HepG2 (cell line): Measurements from ENCODE around the gene SLC35B1. TPM values are rescaled to one million over a fixed set of nuclear protein-coding genes. Genes with fewer than 3 reads are reported as not detected.

Experiments
- ARNT ChIP-seq: fragments of 450-650 bp; IDR thresholded peaks from 2 replicates; pipeline ENCODE4 v1.6.1; 2017
- ATF7-NPFF ChIP-seq: sonication (generic); formaldehyde crosslinking; IDR thresholded peaks from 2 replicates; pipeline ENCODE4 v1.8.1; 2023; ENCODE audit warnings: mild to moderate bottlenecking, low read depth, missing genetic modification reagents, moderate library complexity
- EHMT2 ChIP-seq: fragments of 200-600 bp; sonication (generic); IDR thresholded peaks from 2 replicates; pipeline ENCODE4 v1.7.0; 2017; ENCODE audit warnings: antibody characterized with exemption, low read depth, low read length, borderline replicate concordance
- FOXA1 ChIP-seq, 2 experiments: fragments of 450-650 bp in 1 of 2; sonication (generic) in 1 of 2; formaldehyde crosslinking in 1 of 2; IDR thresholded peaks; 2 replicates each; pipeline versions ENCODE4 v1.4.0 to v1.6.1; 2016 to 2020; ENCODE audit warnings: missing genetic modification reagents in 1 of 2
- FUBP1 ChIP-seq: sonication (generic); formaldehyde crosslinking; IDR thresholded peaks from 2 replicates; pipeline ENCODE4 v1.5.1; 2020; ENCODE audit warnings: missing genetic modification reagents, mild to moderate bottlenecking, borderline replicate concordance
- GFI1 ChIP-seq: sonication (generic); formaldehyde crosslinking; IDR thresholded peaks from 2 replicates; pipeline ENCODE4 v1.5.0; 2020; ENCODE audit warnings: missing genetic modification reagents, mild to moderate bottlenecking, borderline replicate concordance
- GTF2F1 ChIP-seq: fragments of 150-350 bp; IDR thresholded peaks from 2 replicates; pipeline ENCODE4 v1.6.1; 2014; ENCODE audit warnings: low read length
- HNF1A ChIP-seq, 2 experiments: sonication (generic) in 1 of 2; formaldehyde crosslinking in 1 of 2; IDR thresholded peaks; 2 replicates each; pipeline versions ENCODE4 v1.4.0 to v1.6.1; 2016 to 2020; ENCODE audit warnings: borderline replicate concordance in 1 of 2, low read depth in 1 of 2, mild to moderate bottlenecking in 1 of 2, missing genetic modification reagents in 1 of 2
- KDM5B ChIP-seq: sonication (generic); formaldehyde crosslinking; IDR thresholded peaks from 2 replicates; pipeline ENCODE4 v1.4.0; 2020; ENCODE audit warnings: missing genetic modification reagents, mild to moderate bottlenecking, borderline replicate concordance
- PITX1 ChIP-seq: sonication (generic); formaldehyde crosslinking; IDR thresholded peaks from 2 replicates; pipeline ENCODE4 v1.5.1; 2020; ENCODE audit warnings: mild to moderate bottlenecking, missing genetic modification reagents
- PPARG ChIP-seq: conservative IDR thresholded peaks from 2 replicates; pipeline ENCODE4 v1.6.1; 2016; ENCODE audit warnings: missing biosample characterization, missing genetic modification reagents
- RNF219 ChIP-seq: sonication (generic); formaldehyde crosslinking; IDR thresholded peaks from 2 replicates; pipeline ENCODE4 v1.5.0; 2020; ENCODE audit warnings: mild to moderate bottlenecking, missing genetic modification reagents
- TAF15 ChIP-seq: fragments of 200-400 bp; formaldehyde crosslinking; IDR thresholded peaks from one replicate; pipeline ENCODE4 v1.6.1; 2018; ENCODE audit warnings: mild to moderate bottlenecking, low read depth, low read length; ENCODE audit not compliant: poor library complexity, severe bottlenecking
- THRA ChIP-seq: sonication (generic); formaldehyde crosslinking; IDR thresholded peaks from 2 replicates; pipeline ENCODE4 v1.4.0; 2020; ENCODE audit warnings: missing genetic modification reagents, borderline replicate concordance
- TOPORS ChIP-seq: sonication (generic); formaldehyde crosslinking; IDR thresholded peaks from 2 replicates; pipeline ENCODE4 v1.8.0; 2023; ENCODE audit warnings: mild to moderate bottlenecking, missing genetic modification reagents
- ZNF143 ChIP-seq: sonication (generic); formaldehyde crosslinking; IDR thresholded peaks from 2 replicates; pipeline ENCODE4 v1.4.0; 2020; ENCODE audit warnings: missing genetic modification reagents
- ZNF225 ChIP-seq: sonication (generic); formaldehyde crosslinking; IDR thresholded peaks from 2 replicates; pipeline ENCODE4 v1.4.0; 2020; ENCODE audit warnings: mild to moderate bottlenecking, missing genetic modification reagents
- ZNF674 ChIP-seq: sonication (generic); formaldehyde crosslinking; IDR thresholded peaks from 2 replicates; pipeline ENCODE4 v1.5.0; 2020; ENCODE audit warnings: low read depth, mild to moderate bottlenecking, missing genetic modification reagents
- polyA plus RNA-seq, 8 experiments: library from polyadenylated mRNA; depleted of rRNA in 3 of 8; stranded (reverse) in 7 of 8; unstranded in 1 of 8; fragments of >200 nt; fragmentation: Illumina TruSeq in 4 of 8; extraction: Trizol in 4 of 8; gene quantifications; 2 replicates each; pipeline versions ENCODE4 v1.2.1 to v1.2.3, GENCODE V29; 2011 to 2016; ENCODE audit warnings: low read depth in 4 of 8, missing spikeins in 1 of 8, mixed read lengths in 1 of 8; ENCODE audit not compliant: insufficient read depth in 1 of 8
- total RNA-seq, 5 experiments: library from RNA; depleted of rRNA; stranded (reverse); fragments of >200 nt; fragmentation: Illumina TruSeq; extraction: Trizol; gene quantifications; 2 replicates each; pipeline ENCODE4 v1.2.3, GENCODE V29; 2016; ENCODE audit warnings: low read depth in 1 of 5

Gene SLC35B1
- total and polyA plus RNA-seq, 2 of the 13 experiments (the other 11 are each of a cell fraction or from before 2014, with no cell fraction given), result 99.6 to 113 TPM

GRCh38 chr17:49677134-49677932 is 30.4 kb downstream of the SLC35B1 start (continued):
- TF ChIP-seq ZNF225 (no peak; the same call in 1 of the 2 replicates), PITX1 (CRISPR knock-in tag) (peak; percentile 49; the same call in 1 of the 2 replicates), FOXA1 (IDR thresholded peaks at IDR 0.05) (no peak), FOXA1 (CRISPR knock-in tag; IDR thresholded peaks at IDR 0.05) (no peak), ZNF674 (no peak), RNF219 (CRISPR knock-in tag) (no peak), KDM5B (CRISPR knock-in tag) (no peak), HNF1A (IDR thresholded peaks at IDR 0.05; ENCODE audit: low read depth) (no peak), HNF1A (CRISPR knock-in tag; IDR thresholded peaks at IDR 0.05; ENCODE audit: borderline replicate concordance) (no peak; the same call in 1 of the 2 replicates), PPARG (CRISPR knock-in tag) (peak; percentile 1; the same call in 1 of the 2 replicates), EHMT2 (no peak), ARNT (no peak), ZNF143 (CRISPR knock-in tag) (no peak; the same call in 1 of the 2 replicates), GTF2F1 (no peak), FUBP1 (CRISPR knock-in tag) (no peak; the same call in 1 of the 2 replicates), GFI1 (CRISPR knock-in tag) (no peak; the same call in 1 of the 2 replicates), TOPORS (CRISPR knock-in tag) (no peak), ATF7-NPFF (CRISPR knock-in tag) (no peak), TAF15 (peak; percentile 86), THRA (peak; percentile 15; the same call in 1 of the 2 replicates)
